HEK293 (cell line): ENCODE results near the gene HEPHL1.

ENCODE experiments used
- CTCF ChIA-PET: fragments of 350-600 bp; formaldehyde crosslinking; extraction: SDS; loops from one replicate; lab custom pipeline; 2021; ENCODE audit warnings: antibody characterized with exemption; lab: Yijun Ruan, JAX
- POLR2A ChIA-PET: fragments of 300-600 bp; formaldehyde crosslinking; extraction: SDS; loops from one replicate; lab custom pipeline; 2020; ENCODE audit warnings: antibody characterized with exemption, inconsistent platforms; lab: Yijun Ruan, JAX
- H3K27ac ChIP-seq: fragments of 200-500 bp; sonication (Bioruptor generic); 2 replicates; pipeline ENCODE4 v1.5.1; 2014; ENCODE audit warnings: low read depth, low read length, control low read depth, inconsistent platforms; ENCODE audit errors: extremely low read depth
- H3K36me3 ChIP-seq, 2 experiments: fragments of 200-500 bp in 1 of 2; sonication (Bioruptor generic) in 1 of 2; 1 replicate in 1 of 2; 2 replicates in 1 of 2; pipeline ENCODE4 v1.5.1; 2014 to 2017; ENCODE audit warnings: inconsistent platforms in 2 of 2, low read length in 2 of 2; ENCODE audit not compliant: control insufficient read depth in 2 of 2, insufficient read depth in 1 of 2
- H3K4me1 ChIP-seq: fragments of 200-500 bp; sonication (Bioruptor generic); 2 replicates; pipeline ENCODE4 v1.5.1; 2014; ENCODE audit warnings: mild to moderate bottlenecking, low read length, inconsistent platforms; ENCODE audit not compliant: control insufficient read depth, insufficient read depth
- H3K4me3 ChIP-seq: 2 replicates; pipeline ENCODE4 v1.5.1; 2011; ENCODE audit warnings: low read depth, mild to moderate bottlenecking, control low read depth, low read length, moderate library complexity
- H3K9me3 ChIP-seq: fragments of 200-500 bp; sonication (Bioruptor generic); 2 replicates; pipeline ENCODE4 v1.5.1; 2014; ENCODE audit warnings: low read depth, low read length, inconsistent platforms; ENCODE audit not compliant: control insufficient read depth, insufficient read depth
- BCL11B ChIP-seq: fragments of 450-650 bp; formaldehyde crosslinking; IDR thresholded peaks from 2 replicates; pipeline ENCODE4 v1.5.1; 2016; ENCODE audit warnings: low read depth, missing biosample characterization, missing genetic modification characterization
- GLI4 ChIP-seq: fragments of 450-650 bp; formaldehyde crosslinking; IDR thresholded peaks from 2 replicates; pipeline ENCODE4 v1.5.1; 2016; ENCODE audit warnings: missing biosample characterization, missing genetic modification characterization
- HOXC10 ChIP-seq: sonication (generic); formaldehyde crosslinking; IDR thresholded peaks from 2 replicates; pipeline ENCODE4 v1.8.1; 2023; ENCODE audit warnings: mild to moderate bottlenecking, missing genetic modification reagents
- SCRT1 ChIP-seq: fragments of 450-650 bp; formaldehyde crosslinking; IDR thresholded peaks from 2 replicates; pipeline ENCODE4 v1.5.1; 2016; ENCODE audit warnings: missing biosample characterization, missing genetic modification characterization, borderline replicate concordance
- SETDB1 ChIP-seq: IDR thresholded peaks from one replicate; pipeline ENCODE4 v1.6.1; 2017; ENCODE audit warnings: mild to moderate bottlenecking, low read length, moderate library complexity, mixed read lengths; ENCODE audit not compliant: insufficient read length
- YY2 ChIP-seq: fragments of 450-650 bp; formaldehyde crosslinking; IDR thresholded peaks from 2 replicates; pipeline ENCODE4 v1.5.1; 2016; ENCODE audit warnings: missing biosample characterization, missing genetic modification characterization
- ZBTB48 ChIP-seq: fragments of 450-650 bp; formaldehyde crosslinking; IDR thresholded peaks from 2 replicates; pipeline ENCODE4 v1.5.1; 2016; ENCODE audit warnings: missing biosample characterization, missing genetic modification characterization
- ZBTB8A ChIP-seq: fragments of 450-650 bp; formaldehyde crosslinking; IDR thresholded peaks from 2 replicates; pipeline ENCODE4 v1.5.1; 2016; ENCODE audit warnings: missing biosample characterization, missing genetic modification characterization
- ZNF157 ChIP-seq: fragments of 450-650 bp; formaldehyde crosslinking; IDR thresholded peaks from 2 replicates; pipeline ENCODE4 v1.5.1; 2016; ENCODE audit warnings: missing biosample characterization, missing genetic modification characterization
- ZNF214 ChIP-seq: fragments of 450-650 bp; formaldehyde crosslinking; IDR thresholded peaks from 2 replicates; pipeline ENCODE4 v1.5.1; 2017; ENCODE audit warnings: missing biosample characterization, mild to moderate bottlenecking, missing genetic modification characterization, borderline replicate concordance
- ZNF501 ChIP-seq: fragments of 450-650 bp; formaldehyde crosslinking; IDR thresholded peaks from 2 replicates; pipeline ENCODE4 v1.5.1; 2016; ENCODE audit warnings: missing biosample characterization, missing genetic modification characterization
- ZNF510 ChIP-seq: fragments of 450-650 bp; formaldehyde crosslinking; IDR thresholded peaks from 2 replicates; pipeline ENCODE4 v1.5.1; 2018; ENCODE audit warnings: mild to moderate bottlenecking, missing genetic modification characterization, missing biosample characterization; ENCODE audit not compliant: insufficient replicate concordance
- ZNF548 ChIP-seq: fragments of 450-650 bp; formaldehyde crosslinking; IDR thresholded peaks from 2 replicates; pipeline ENCODE4 v1.5.1; 2016; ENCODE audit warnings: missing biosample characterization, missing genetic modification characterization
- ZNF549 ChIP-seq: fragments of 450-650 bp; IDR thresholded peaks from 2 replicates; pipeline ENCODE4 v1.5.1; 2018; ENCODE audit warnings: missing biosample characterization, missing genetic modification characterization, mild to moderate bottlenecking, inconsistent platforms, moderate library complexity
- ZNF621 ChIP-seq: fragments of 450-650 bp; formaldehyde crosslinking; IDR thresholded peaks from 2 replicates; pipeline ENCODE4 v1.5.1; 2017; ENCODE audit warnings: missing biosample characterization, missing genetic modification characterization
- ZNF624 ChIP-seq: fragments of 450-650 bp; formaldehyde crosslinking; IDR thresholded peaks from 2 replicates; pipeline ENCODE4 v1.5.1; 2017; ENCODE audit warnings: missing biosample characterization, missing genetic modification characterization
- ZNF707 ChIP-seq: fragments of 450-650 bp; formaldehyde crosslinking; IDR thresholded peaks from 2 replicates; pipeline ENCODE4 v1.5.1; 2016; ENCODE audit warnings: missing biosample characterization, missing genetic modification characterization
- ZNF777 ChIP-seq: fragments of 450-650 bp; formaldehyde crosslinking; IDR thresholded peaks from 2 replicates; pipeline ENCODE4 v1.5.1; 2017; ENCODE audit warnings: missing biosample characterization, missing genetic modification characterization, borderline replicate concordance
- TF ChIP-seq, protein P1 (sequence below): fragments of 450-650 bp; formaldehyde crosslinking; IDR thresholded peaks from 2 replicates; pipeline ENCODE4 v1.5.1; 2016; ENCODE audit warnings: missing biosample characterization, missing genetic modification characterization, low read depth
- TF ChIP-seq, protein P2 (sequence below): fragments of 450-650 bp; formaldehyde crosslinking; IDR thresholded peaks from 2 replicates; pipeline ENCODE4 v1.5.1; 2017; ENCODE audit warnings: missing biosample characterization, mild to moderate bottlenecking, missing genetic modification characterization, moderate library complexity
- TF ChIP-seq, protein P3 (sequence below): fragments of 450-650 bp; formaldehyde crosslinking; IDR thresholded peaks from 2 replicates; pipeline ENCODE4 v1.5.1; 2016; ENCODE audit warnings: missing biosample characterization, missing genetic modification characterization
- TF ChIP-seq, protein P4 (sequence below): sonication (generic); formaldehyde crosslinking; IDR thresholded peaks from 2 replicates; pipeline ENCODE4 v1.8.1; 2022; ENCODE audit warnings: mild to moderate bottlenecking, moderate library complexity, missing genetic modification reagents

Gene HEPHL1

DNA sequence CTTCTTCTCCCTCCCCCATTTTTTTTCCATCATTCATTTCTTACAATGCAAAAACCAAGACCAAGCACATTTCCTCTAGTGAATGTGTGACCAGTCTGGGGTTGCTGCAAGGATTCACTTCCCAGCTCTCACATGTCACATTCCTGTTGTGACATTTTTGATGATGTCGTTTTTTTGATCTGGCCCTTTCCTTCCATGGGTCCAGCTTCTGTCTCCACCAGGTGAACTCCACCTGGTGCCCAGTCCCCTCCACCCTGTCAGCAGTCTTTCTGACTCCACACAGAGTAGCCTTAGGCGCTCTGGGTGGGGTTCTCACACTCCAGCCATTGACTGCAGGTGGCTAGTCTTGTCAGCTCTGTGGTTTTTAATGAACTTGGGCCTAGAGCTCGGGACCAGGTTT lies 123.1 kb downstream of the HEPHL1 start:
- TF ChIP-seq, protein P1, sequence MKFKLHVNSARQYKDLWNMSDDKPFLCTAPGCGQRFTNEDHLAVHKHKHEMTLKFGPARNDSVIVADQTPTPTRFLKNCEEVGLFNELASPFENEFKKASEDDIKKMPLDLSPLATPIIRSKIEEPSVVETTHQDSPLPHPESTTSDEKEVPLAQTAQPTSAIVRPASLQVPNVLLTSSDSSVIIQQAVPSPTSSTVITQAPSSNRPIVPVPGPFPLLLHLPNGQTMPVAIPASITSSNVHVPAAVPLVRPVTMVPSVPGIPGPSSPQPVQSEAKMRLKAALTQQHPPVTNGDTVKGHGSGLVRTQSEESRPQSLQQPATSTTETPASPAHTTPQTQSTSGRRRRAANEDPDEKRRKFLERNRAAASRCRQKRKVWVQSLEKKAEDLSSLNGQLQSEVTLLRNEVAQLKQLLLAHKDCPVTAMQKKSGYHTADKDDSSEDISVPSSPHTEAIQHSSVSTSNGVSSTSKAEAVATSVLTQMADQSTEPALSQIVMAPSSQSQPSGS (tag by site-specific recombination) = peak; percentile 47; the same call in 1 of the 2 replicates
- TF ChIP-seq ZBTB48 = no peak
- POLR2A ChIA-PET = interaction anchor here (0.9 to 1.8 kb wide), 2 partner anchors 9 to 20 kb away, joined by 3 to 7 read pairs; no protein-coding TSS in a partner anchor
- CTCF ChIA-PET = interaction anchor here (0.7 to 1.2 kb wide), 3 partner anchors 12 to 111 kb away, joined by 3 read pairs; no protein-coding TSS in a partner anchor
- no peaks in the 10 kb centered on the region for H3K9me3 ChIP-seq
- H3K4me3 ChIP-seq = no peak overlapping the region
- no peaks in the 10 kb centered on the region for H3K36me3 ChIP-seq
- H3K4me1 ChIP-seq = peaks cover 16% of the 10 kb centered on the region
- no peak overlapping the region for H3K27ac ChIP-seq

DNA sequence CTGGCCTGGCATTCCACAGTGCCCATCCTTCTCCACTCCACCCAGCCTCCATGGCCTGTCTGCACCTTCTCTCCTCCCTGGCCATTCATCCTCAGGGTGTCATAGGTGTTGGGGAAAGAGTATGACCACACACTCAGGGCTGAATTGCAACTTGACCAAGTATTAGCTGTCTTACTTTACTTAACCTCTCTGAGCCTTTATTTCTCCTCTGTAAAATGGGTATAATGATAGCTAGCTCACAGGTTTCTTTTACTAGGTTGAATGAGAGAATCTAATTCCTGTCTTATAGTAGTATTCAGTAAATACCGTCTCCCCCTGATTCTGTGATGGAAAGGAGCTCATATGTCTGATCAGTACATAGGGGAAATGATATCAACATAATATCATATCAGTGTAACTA lies 123.5 kb downstream of the HEPHL1 start:
- Histone ChIP-seq H3K27ac (no peak overlapping the region), H3K9me3 (no peaks in the 10 kb centered on the region), H3K36me3 (no peaks in the 10 kb centered on the region), H3K4me3 (no peak overlapping the region), H3K4me1 (peaks cover 17% of the 10 kb centered on the region)
- POLR2A ChIA-PET = interaction anchor here (0.9 to 1.8 kb wide), 2 partner anchors 9 to 20 kb away, joined by 3 to 7 read pairs; no protein-coding TSS in a partner anchor
- no peak for TF ChIP-seq ZNF501 (tag by site-specific recombination)
- no peak for TF ChIP-seq ZNF157 (tag by site-specific recombination)
- TF ChIP-seq ZNF707 (tag by site-specific recombination) = no peak
- no peak for TF ChIP-seq ZNF777 (tag by site-specific recombination)
- no peak for TF ChIP-seq ZNF549
- TF ChIP-seq, protein P2, sequence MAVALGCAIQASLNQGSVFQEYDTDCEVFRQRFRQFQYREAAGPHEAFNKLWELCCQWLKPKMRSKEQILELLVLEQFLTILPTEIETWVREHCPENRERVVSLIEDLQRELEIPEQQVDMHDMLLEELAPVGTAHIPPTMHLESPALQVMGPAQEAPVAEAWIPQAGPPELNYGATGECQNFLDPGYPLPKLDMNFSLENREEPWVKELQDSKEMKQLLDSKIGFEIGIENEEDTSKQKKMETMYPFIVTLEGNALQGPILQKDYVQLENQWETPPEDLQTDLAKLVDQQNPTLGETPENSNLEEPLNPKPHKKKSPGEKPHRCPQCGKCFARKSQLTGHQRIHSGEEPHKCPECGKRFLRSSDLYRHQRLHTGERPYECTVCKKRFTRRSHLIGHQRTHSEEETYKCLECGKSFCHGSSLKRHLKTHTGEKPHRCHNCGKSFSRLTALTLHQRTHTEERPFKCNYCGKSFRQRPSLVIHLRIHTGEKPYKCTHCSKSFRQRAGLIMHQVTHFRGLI (tag by site-specific recombination) = no peak
- no peak for TF ChIP-seq ZNF624 (tag by site-specific recombination)
- no peak for TF ChIP-seq BCL11B (tag by site-specific recombination)
- TF ChIP-seq SETDB1 = no peak
- TF ChIP-seq ZNF510 (tag by site-specific recombination) = no peak
- TF ChIP-seq SCRT1 = no peak
- no peak for TF ChIP-seq HOXC10 (CRISPR knock-in tag)
- TF ChIP-seq, protein P3, sequence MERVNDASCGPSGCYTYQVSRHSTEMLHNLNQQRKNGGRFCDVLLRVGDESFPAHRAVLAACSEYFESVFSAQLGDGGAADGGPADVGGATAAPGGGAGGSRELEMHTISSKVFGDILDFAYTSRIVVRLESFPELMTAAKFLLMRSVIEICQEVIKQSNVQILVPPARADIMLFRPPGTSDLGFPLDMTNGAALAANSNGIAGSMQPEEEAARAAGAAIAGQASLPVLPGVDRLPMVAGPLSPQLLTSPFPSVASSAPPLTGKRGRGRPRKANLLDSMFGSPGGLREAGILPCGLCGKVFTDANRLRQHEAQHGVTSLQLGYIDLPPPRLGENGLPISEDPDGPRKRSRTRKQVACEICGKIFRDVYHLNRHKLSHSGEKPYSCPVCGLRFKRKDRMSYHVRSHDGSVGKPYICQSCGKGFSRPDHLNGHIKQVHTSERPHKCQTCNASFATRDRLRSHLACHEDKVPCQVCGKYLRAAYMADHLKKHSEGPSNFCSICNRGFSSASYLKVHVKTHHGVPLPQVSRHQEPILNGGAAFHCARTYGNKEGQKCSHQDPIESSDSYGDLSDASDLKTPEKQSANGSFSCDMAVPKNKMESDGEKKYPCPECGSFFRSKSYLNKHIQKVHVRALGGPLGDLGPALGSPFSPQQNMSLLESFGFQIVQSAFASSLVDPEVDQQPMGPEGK = no peak
- TF ChIP-seq ZBTB8A = no peak
- TF ChIP-seq ZNF621 (tag by site-specific recombination) = no peak
- TF ChIP-seq YY2 (tag by site-specific recombination) = no peak
- TF ChIP-seq ZNF548 (tag by site-specific recombination) = no peak
- TF ChIP-seq GLI4 (tag by site-specific recombination) = no peak
- TF ChIP-seq, protein P4, sequence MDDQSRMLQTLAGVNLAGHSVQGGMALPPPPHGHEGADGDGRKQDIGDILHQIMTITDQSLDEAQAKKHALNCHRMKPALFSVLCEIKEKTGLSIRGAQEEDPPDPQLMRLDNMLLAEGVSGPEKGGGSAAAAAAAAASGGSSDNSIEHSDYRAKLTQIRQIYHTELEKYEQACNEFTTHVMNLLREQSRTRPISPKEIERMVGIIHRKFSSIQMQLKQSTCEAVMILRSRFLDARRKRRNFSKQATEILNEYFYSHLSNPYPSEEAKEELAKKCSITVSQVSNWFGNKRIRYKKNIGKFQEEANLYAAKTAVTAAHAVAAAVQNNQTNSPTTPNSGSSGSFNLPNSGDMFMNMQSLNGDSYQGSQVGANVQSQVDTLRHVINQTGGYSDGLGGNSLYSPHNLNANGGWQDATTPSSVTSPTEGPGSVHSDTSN = no peak
- TF ChIP-seq ZNF214 (tag by site-specific recombination) = no peak
- CTCF ChIA-PET = interaction anchor here (0.7 to 1.2 kb wide), 2 partner anchors 13 to 112 kb away, joined by 3 read pairs; no protein-coding TSS in a partner anchor
